HT1080 (cell line): ENCODE data around the gene CCDC93. TPM values are rescaled to one million over a fixed set of nuclear protein-coding genes. Genes with fewer than 3 reads are reported as not detected.

ENCODE experiments used
- DNase-seq: peaks from one replicate; pipeline ENCODE4 v3.0.0-alpha.2; 2015; ENCODE audit warnings: low read depth
- polyA plus RNA-seq, 2 experiments: library from polyadenylated mRNA; depleted of rRNA; stranded (reverse); fragments of >200 nt; gene quantifications; 2 replicates each; pipeline ENCODE4 v1.2.3, GENCODE V29; 2015
- total RNA-seq: library from RNA; depleted of rRNA; stranded (reverse); fragments of >200 nt; shearing (Covaris generic); gene quantifications from 2 replicates; pipeline ENCODE4 v1.2.3, GENCODE V29; 2014; rRNA removed

Gene CCDC93
- total RNA-seq: 17.4 and 17.9 TPM in 2 replicates
- 10.6 and 15.9 TPM in 2 replicates for polyA plus RNA-seq (2015; cell fraction: cytosol; rRNA removed)
- polyA plus RNA-seq (2015; cell fraction: nucleus; rRNA removed): 56.5 and 64.5 TPM in 2 replicates

DNA sequence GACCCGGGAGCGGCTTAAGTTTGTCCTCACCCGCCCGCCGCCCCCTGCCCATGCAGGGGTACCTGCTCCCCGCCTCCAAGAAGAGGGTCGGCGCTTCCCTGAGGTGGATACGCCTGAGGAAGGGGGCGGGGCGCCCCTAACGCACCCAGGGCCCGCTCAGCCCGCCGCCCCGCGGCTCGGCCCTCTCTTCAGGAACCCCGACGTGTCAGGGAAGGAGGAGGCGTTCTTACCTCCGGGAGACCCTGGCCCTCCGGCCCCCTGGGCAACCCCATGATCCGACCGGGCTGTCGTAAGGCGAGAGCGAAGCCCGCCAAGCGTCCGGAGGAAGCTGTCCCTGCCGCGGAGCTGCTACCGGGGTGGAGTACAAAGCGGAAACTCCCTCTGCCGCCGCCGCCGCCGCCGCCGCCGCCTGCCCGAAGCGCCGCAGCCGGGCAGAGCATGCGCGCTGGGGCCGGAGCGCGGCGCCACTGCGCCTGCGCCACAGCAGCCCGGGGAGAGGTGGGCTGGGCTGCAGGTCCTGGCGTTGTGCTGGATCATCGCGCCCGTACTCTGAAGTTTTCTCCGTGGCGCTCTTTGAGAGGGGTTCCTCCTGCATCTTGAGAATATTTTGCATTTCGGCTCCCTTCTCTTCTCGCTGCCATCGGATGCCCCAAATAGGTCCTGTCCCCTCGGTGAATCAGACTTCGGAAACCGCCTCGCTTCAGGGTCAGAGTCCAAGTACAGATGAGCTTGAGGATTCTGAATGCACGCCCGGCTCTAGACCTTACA is at the start of gene CCDC93:
TSS of gene CCDC93 (minus strand) at position 347 of the 768 bp plus-strand sequence. CDS start at position 272, 75 bp downstream.
- DNase-seq: peak; percentile 82

DNA sequence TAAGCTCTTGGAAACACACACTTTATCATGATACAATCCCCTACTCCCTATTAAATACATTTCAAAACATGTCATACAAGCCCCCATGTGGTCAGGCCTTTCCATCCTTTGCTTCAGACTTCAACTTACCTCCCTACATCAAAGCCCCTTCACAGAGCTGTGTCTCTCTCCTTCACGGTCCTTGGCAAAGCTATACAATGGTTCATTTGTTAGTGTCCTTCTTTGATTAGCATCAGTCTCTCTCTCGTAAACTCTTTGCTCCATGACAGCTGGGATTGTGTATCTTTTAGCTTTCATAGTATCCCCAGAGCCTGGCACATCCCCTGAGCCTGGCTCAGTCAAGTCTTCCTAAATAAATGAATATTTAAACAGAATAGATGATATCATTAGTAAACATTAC is 48.8 kb upstream of the CCDC93 start:
- no peak for DNase-seq

- DNase-seq: no peak
Measured at GRCh38 chr2:118062048-118062447, 48.2 kb upstream of the CCDC93 start.

GRCh38 chr2:118061135-118061955 is 47.5 kb upstream of the CCDC93 start:
- peak; percentile 58 for DNase-seq

DNA sequence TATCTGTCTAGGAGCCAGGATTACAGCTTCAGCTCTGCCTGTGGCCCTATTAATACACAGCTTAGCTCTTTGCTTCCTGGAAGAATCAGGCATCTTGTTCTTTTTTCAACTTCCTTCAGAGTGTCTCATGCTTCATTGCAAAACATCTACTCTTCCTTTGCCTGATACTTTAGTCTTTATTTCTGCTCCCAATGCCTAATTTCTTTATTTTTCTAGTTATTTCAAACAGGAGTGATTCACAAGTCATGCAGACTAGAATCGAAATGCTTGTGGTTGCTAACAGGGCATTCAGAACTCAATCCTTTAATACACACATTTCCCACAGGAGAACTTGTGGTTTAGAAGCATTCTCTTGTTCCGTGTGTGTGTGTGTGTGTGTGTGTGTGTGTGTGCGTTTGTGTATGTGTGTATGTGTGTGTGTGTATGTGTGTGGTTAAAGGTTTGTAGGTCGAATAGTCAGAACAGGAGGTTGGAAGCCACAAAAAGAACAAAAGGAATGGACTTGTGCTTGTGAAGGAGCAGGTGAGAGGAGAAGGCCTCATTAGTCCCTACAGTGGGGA is 46.1 kb upstream of the CCDC93 start:
- peak; percentile 91 for DNase-seq

GRCh38 chr2:118058951-118059350 is 45.1 kb upstream of the CCDC93 start:
- no peak for DNase-seq

GRCh38 chr2:118056801-118057200 is 42.9 kb upstream of the CCDC93 start:
- DNase-seq: no peak

GRCh38 chr2:118056165-118056534 is 42.3 kb upstream of the CCDC93 start:
- DNase-seq: no peak

GRCh38 chr2:118055512-118056164 is 41.8 kb upstream of the CCDC93 start:
- DNase-seq: no peak

DNA sequence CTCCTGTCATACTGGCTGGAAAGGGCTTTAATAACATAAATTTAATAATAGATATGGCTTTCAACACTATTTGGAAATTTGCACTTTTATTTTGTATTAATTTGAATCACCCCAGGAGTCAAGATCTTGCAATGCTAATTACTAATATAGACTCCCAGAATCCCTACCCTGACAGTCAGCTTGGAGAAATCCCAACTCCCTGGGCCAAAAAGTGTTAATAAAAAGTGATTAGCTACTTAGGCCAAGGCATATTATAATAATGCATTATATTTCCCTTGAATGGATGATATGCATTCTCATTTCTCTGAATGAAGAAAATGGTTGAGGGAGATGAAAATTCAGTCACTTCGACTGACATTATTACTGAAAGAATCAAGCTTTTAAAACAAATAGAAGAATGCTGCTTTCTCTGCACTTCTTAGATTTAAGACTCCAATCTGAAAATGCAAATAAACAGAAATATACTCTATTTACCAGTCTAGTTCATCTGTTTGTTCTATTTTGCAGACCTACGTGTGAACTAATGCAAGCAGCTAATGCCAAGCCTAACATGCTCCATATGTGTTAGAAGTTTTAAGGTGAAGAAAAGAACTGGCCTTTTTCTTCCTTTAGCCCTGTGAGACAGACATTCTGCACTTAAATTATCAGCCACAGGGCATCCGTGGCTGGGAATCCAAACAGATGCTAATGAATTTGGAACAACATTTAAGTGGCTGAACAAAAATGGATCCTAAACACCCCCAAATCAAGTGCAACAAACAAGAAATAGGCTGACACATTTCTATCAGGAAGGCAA is 40.5 kb upstream of the CCDC93 start:
- no peak for DNase-seq

DNA sequence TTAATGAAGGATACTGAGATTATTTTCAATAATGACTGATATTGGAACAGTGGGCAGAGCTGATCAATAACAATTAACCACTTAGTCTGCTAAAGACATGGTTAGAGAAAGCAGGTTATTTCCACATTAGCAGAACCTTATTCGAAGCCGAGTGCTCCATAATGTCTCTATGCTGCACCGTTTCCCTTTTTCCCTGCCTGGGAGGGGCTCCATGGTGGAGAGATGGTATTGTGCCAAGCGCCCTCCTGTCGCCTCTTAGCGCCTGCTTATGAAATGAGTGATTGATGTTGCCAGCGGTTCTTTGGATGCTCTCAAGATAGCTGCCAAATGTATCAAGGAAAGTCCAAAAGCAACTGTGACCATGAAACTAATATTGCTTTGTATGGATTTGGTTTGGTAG is 39.8 kb upstream of the CCDC93 start:
- DNase-seq: no peak

DNA sequence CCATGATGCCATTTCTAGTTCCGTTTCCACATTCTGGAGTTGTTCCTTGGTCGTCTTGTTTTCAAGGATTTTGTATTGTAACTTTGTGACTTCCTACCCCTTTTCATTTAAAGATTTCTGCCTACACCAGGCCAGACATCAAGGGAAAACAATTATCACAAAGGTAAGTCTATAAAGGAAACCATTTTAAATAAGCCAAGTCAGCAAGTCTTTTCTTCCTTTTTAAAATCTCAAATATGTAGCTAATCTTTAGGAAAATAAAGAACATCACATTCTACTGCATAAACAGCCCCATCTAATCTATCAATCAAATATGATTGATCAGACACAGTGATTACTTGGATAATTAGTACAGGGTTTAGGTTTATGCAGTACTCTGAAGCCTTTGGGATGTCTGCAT is 38.6 kb upstream of the CCDC93 start:
- no peak for DNase-seq

DNA sequence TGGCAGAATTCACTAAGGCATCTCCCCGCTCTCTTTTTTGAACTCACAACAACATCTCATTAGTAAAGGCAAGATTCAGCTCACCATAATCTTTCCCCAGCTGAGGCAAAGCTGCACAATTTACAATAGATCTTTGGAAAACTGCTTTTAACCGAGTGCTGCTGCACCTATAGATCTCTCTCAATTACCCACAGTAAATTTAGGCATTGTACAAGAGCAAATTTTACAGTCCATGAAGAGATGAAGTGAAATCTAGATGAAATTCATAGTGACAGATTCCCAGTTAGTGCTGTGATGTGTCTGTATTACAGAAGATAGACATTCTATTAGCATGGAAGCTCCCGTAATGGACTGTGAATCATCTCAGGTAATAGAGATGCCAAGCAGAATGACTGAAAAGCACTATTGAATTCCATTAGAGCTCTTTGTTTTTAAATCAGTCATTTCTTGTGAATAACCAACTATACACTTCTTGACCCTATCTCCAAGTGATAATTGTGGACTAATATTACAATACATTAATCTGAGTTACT is 38.0 kb upstream of the CCDC93 start:
- no peak for DNase-seq

GRCh38 chr2:118050974-118051373 is 37.1 kb upstream of the CCDC93 start:
- no peak for DNase-seq

- peak; percentile 41 for DNase-seq
Measured at GRCh38 chr2:118050386-118050785, 36.5 kb upstream of the CCDC93 start.

DNA sequence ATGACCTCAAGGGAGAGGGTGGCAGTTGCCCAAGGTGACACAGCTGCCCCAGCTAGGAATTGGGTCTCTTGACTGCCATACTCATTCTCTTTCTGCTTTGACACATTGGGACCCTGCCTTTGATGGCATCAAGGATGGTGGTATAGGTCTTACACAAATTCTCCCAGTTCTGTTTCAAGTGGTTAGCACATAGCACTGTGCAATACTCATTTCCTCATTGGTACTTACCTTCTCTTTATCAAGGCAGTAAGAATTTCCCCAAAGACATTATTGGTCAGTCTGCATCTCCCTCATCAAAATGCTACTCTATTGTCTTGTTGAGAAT is 35.9 kb upstream of the CCDC93 start:
- DNase-seq: peak; percentile 37

DNA sequence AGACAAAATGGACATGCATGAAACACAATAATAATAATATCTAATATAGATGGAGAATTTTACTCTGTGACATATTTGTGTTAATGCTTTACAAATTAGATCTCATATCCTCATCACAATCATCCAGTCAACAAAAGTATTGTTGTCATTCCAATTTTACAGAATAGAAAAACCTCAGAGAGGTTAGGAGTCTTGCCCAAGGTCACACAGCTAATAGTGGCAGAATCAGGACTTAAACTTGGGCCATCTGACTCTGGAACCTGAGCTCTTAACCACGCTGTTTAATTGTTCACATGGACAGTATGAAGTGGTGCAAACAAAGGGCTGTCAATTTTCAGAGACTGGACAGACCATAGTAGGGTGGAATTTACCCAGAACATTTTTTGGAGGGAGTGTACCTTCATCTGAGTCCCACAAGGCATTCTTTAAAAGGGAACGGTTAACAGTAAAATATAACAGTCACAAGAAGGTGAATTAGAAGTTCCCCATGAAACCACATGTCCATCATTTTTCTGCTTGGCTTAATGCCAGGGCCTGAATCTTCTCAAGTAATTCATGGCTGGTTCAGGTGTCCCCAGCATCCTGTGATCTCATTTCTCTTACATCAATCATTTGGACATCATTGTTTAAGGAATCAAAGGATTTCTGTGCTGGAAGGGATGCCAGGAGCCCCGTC is 35.4 kb upstream of the CCDC93 start:
- DNase-seq: peak; percentile 38

DNA sequence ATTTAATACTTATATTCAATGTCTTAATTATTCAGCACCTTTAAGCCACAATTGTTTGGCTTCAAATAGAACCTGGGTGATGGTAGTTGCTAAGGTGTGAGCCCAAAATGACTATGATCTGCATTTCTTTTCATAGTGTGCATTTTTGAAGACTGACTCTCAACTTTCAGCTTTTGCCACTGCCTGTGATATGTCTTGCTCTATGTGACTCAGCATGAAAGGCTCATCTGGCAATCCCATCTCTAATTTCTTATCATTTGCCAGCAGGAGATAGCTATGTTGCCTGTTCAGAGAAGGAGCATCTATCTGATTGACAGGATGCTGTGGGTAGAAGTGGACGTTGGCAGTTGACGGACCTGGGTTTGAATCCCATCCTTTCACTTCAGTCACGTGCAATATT is 34.5 kb upstream of the CCDC93 start:
- peak; percentile 28 for DNase-seq

- peak; percentile 72 for DNase-seq
Measured at GRCh38 chr2:118047380-118047826, 33.5 kb upstream of the CCDC93 start.
